Activated T-helper 1 cell treated with anti-CD3 and anti-CD28 coated beads, Interleukin-2, amount 50 U/mL, for 16 hours (primary cell): ENCODE data around the gene LMNA.

Experiments
- DNase-seq, 2 donors: peaks; one replicate each; pipeline ENCODE4 v3.0.0-alpha.2; 2020; ENCODE audit warnings: low read depth in 1 of 2, low spot score in 1 of 2

LMNA gene

DNA sequence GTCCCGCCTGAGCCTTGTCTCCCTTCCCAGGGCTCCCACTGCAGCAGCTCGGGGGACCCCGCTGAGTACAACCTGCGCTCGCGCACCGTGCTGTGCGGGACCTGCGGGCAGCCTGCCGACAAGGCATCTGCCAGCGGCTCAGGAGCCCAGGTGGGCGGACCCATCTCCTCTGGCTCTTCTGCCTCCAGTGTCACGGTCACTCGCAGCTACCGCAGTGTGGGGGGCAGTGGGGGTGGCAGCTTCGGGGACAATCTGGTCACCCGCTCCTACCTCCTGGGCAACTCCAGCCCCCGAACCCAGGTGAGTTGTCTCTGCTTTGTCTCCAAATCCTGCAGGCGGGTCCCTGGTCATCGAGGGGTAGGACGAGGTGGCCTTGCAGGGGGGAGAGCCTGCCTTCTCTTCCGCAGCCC, 24.0 kb downstream of the LMNA start:
- DNase-seq, result no peak

DNA sequence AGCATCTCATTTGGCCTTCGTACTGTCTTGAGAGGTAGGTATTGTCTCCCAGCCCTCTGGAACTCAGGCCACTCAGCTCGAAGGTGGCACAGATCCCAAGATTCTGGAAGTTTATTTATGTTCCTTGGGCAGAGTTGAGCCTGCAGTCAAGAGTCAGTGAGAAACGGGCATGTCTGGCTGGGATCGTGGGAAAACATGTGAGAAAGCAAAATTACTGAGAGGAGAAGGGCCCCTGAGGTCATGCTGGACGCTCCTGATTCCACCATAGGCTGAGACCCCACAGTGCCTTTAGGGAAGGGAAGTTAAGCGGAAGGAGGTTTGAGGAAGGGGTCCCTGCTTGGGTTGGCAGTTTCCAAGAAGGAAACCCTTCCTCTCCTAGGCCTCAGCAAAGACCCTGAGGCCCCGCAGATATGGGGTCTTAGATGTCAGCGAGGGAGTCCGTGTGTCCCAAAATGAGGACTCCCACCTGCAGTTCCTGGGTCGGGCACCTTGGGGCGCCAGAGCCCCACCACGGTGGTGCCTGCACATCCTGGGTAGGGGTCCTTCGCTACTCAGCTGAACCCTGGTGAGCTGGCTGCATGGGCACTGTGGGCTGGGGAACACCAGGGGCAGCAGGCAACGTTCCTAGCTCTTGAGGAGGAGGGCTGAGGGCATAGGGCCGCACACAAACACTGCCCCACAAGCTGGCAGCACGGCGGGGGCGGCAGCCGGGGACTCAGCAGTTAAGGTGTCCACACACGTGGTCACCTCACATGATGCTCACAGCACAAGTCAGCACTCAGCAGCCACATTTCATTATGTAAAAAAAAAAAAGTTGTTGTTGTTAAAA, 26.6 kb downstream of the LMNA start:
- DNase-seq, result no peak

DNA sequence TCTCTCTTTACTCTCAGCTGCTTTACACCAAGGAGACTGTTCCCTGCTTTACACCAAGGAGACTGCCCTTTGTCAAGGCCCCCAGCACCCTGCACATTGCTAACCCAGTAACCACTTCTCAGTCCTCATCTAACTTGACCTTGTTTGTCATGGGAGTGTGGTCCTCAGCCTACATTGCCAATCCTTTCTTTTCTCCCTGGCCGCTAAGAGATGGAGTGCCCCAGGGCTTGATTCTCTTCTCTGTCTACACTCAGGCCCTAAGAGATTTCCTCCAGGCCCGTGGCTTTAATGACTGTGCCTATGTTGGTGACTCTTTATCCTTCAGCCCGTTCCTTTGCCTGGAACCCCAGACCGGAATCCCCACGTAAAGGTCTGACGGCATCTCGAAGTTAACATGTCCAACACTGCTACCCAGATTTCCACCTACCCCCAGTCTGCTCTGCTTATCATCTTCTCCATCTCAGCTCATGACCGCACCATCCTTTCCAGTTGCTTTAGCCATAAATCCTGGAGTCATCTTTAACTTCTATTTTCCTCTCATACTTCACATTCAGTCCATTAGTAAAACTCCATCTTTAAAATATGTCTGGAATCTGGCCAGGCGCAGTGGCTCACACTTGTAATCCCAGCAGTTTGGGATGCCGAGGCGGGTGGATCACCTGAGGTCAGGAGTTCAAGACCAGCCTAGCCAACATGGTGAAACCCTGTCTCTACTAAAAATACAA, 29.4 kb downstream of the LMNA start:
- no peak for DNase-seq

DNA sequence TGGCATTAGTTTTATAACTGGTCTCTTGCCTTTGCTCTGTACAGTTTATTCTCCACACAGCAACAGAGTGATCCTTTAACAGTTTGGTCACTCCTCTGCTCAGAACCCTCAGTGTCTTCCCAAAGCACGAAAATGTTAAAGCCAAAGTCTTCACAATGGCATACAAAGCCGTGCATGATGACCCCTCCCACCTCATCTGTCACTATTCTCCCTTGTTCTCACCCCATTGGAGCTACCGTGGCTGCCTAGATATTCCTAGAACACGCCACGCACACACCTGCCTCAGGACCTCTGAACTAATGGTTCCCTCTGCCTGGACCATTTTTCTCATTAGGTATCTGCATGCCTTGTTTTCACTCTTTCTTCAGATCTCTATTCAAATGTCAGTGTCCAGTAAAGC, 30.2 kb downstream of the LMNA start:
- no peak for DNase-seq

DNA sequence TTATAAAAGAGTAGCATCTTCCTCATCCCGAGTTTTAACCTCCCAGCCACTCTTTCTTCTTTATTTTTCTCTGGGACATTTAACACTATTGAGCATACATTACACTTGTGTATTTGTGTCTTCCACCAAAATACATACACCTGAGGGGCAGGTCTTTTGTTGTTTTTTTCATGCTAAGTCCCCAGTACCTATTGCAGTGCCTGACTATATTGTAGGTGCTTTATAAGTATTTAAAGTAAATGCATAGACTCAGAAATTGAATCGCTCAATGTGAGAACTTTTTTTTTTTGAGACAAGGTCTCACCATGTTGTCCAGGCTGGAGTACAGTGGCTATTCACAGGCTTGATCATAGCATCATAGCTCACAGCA, 31.1 kb downstream of the LMNA start:
- DNase-seq, result no peak

DNA sequence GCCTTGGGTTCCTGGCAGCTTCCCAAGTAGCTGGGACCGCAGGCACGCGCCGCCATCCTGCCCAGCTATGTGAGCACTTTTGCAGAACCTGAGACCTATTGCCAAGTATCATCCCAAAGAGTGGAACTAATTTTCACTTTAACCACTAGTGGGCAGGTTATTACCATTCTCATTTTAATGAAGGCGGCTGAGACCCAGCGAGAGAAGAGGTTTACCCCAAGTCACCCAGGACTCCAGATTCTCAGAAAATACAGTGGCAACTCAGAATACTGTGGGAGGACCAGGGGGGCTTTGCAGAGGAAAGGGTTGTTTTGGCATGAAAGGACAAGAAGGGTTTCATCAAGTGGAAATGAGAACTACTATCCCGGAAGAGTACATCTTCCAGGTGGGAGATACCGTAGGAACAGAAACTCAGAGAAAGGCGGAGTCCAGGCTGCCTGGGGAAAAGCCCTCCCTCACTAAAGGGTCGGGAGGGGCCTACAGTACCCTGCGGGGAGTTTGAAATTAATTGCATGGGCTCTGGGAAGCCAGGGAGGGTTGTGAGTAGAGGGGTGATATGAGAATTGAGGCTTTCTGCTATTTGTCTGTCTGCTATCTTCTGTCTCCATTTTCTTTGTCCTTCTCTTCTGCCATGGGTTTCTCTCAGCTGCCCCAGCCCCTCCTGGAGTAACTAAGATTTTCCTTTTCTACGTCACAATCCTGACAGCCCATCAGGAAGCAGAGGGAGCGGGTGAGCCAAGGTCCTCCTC, 31.7 kb downstream of the LMNA start:
- DNase-seq, result no peak

DNA sequence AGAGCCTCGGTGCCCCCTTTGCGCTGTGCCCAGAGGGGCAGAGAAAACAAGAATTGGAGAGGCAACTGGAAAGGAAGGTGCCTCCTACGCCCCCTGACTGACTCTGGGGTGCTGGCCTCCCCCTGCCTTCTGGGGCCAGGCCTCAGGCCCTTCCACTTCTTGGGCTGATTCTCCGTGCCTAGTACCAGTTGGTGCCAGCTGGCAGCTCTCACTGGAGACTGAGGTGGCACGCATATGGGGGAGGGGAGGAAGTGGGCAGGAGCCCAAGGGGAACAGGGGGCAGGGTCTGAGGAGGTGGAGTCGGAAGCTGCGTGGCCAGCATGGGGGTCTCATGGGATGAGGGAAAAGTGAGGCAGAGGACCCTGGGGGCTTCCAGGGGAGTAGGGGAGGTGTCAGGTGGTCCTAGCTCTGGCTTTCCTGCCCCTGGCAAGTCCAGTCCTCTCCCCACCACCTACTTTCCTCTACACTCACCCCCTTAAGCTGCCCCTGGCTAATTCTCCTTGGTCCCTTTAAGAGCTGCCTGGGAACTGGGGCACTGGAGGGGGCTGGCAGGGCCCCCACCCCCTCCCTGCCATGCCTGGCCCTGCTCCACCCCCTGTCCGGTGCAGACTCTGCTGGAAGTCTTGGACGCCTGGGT, 32.4 kb downstream of the LMNA start:
- DNase-seq, result no peak

DNA sequence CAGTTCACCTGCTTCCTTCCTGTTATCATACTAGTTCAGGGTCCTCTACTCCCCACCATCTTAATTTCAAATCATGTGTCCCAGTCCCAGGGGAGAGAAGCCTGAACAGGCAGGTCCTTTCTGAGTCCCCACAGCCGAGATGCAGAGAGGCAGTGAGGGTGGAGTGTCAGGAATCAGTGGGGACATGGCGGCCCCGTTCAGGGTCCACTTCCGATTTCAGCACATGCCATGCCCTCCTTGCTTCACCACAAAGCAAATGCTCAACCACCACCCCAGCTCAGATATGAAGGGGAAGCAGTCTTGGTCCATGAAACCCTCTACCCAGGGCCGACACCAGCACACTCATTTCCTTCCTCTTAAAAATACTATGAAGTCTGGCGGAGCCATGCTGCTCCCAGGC, 33.7 kb downstream of the LMNA start:
- DNase-seq, result no peak

DNA sequence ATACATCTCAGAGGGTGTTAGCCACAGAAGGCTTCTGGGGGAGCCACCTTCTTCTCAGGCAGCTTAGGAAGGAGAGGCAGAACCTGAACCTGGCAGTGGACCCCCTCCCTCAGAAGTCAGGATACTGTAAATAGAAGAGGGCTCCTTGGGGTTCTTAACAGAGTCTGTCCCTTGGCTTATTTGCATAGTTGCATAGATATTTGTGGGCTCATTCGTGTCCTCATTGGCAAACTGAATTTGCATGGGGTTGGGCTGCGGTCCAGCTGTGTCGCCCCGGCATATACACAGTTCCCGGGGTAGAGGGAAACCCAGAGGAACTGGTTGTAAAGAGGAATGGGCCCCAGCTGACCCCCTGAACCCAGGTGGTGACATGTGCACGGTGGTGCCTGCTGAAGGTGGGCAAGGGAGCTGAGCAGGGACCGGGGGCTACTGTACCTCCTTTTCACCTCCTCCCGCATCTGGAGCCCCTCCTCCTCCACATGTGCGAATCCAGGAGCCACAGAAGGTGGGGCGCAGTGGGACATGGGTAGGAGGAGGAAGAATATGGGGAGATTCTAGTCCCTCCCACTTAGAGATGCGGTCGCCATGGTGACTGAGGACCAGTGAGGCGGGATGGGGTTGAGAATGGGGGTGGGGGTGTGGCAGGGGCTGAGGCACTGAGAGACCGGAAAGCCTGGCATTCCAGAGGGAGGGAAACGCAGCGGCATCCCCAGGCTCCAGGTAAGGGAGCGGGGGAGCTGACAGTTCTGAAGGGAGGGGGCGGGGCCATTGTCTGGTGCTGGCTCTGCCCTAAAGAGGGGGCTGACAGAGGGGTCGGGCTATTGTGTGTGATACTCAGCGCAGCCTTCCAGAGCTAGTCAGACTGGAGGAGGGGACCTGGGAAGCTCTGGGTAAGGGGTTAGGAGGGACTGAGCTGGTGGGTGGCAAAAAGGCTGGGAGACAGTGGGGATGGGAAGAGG, 35.1 kb downstream of the LMNA start:
- DNase-seq, result no peak

DNA sequence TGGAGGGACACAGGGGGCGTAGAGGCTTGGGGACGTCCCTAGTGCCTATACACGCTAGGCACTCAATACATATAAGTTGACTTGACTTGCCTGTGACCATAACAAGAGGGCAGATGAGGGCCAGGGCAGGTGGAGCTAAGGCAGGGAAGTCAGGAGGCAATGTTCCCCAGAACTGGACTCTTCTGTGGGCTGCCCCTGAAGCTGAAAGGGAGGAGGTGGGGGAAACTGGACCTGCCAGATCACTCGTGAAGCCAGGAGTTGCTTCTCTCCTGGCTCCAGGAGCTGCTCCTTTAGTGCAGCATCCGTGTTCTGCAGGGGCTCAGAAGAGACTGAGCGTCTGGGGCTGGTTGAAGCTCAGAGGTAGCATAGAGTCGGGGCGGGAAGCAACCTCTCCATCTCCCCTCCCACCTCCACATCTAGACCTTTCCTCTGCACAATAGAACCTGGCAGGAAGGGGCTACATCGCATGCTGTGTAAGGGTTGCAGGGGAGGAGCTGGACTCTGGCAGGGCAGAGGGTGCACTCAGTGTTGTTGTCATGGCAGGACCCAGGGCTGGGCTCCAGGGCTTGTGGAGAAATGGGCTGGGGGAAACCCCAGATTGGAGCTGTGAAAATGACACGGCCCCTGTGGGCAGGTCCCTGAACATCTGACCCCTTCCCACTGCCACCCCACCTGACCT, 36.0 kb downstream of the LMNA start:
- DNase-seq, result no peak

DNA sequence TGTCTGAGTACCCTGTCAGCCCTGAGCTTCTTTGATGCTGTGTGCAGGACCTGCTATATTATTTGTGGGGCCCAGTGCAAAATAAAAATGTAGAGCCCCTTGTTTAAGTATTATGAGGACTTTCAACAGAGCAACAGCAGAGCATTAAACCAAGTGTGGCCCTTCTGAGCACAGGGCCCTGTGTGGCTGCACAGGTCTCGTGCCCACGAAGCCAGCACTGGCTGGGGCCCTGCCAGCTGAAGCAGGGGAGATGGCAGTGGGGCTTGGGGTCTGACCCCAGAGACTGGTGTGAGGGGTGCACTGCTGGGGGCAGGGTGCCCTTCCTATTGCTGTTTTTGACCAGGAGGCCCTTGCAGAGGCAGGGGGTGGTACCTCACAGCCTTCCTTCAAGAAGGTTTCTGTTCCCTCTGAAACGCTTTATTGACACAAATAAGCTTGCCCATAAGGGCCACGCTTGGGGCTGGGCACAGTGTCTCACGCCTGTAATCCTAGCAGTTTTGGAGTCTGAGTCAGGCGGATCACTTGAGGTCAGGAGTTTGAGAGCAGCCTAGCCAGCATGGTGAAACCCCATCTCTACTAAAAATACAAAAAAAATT, 36.7 kb downstream of the LMNA start:
- DNase-seq, result no peak

DNA sequence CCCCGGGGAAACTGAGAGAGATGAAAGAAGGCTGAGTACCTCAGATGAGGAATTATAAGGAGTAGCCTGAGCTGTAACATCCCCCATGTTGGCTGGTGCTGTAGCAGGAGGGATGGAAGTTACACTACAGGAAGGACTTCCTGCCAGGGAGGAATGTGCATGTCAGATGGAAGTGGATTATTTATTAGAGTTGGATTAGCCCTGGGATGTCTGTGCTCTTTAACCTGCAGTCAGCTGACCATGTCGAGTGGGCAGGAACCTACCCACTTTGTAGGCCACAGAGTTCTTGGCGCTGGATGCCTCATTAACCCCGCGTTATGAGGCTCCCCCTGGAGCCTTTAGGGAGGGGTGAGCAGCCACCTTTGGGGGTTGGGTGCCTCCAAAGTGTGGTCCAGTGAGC, 38.1 kb downstream of the LMNA start:
- DNase-seq, result no peak

DNA sequence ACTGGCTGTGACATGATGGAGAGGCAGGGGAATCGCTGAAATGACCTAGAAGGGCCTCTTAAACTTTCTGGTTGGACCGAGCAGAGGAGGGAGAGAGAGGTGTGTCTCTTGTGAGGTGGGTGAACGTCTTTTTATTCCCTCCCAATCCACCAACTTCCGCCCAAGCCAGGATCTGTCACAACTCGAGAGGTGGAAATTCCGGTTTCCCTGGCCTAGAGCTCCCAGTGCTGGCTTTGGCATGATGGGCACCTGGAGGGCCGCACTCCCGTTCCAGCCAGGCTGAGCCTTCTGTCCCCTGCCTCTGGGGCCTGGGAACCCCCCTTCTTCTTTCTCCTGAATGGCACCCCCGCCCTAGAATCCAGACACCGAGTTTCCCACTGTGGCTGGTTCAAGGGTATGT, 38.9 kb downstream of the LMNA start, which contains the start of gene SEMA4A:
Gene SEMA4A (plus strand): TSS at position 224 of the 400 bp plus-strand sequence. CDS start 994 bp downstream, outside the sequence.
- no peak for DNase-seq

DNA sequence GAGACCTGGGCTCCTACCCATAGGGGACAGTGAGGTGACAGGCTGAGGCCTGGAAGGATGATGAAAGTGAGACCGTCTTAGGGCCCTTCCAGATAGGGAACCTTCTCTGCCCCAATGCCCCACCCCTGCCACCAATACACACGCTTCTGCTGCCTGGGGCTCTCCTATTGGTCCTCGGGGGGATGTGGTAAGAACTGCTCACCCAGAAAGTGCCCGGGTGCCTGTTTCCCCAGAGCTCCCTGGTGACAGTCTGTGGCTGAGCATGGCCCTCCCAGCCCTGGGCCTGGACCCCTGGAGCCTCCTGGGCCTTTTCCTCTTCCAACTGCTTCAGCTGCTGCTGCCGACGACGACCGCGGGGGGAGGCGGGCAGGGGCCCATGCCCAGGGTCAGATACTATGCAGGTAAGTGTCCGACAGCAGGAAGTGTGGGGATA, 39.8 kb downstream of the LMNA start:
- DNase-seq, result no peak

DNA sequence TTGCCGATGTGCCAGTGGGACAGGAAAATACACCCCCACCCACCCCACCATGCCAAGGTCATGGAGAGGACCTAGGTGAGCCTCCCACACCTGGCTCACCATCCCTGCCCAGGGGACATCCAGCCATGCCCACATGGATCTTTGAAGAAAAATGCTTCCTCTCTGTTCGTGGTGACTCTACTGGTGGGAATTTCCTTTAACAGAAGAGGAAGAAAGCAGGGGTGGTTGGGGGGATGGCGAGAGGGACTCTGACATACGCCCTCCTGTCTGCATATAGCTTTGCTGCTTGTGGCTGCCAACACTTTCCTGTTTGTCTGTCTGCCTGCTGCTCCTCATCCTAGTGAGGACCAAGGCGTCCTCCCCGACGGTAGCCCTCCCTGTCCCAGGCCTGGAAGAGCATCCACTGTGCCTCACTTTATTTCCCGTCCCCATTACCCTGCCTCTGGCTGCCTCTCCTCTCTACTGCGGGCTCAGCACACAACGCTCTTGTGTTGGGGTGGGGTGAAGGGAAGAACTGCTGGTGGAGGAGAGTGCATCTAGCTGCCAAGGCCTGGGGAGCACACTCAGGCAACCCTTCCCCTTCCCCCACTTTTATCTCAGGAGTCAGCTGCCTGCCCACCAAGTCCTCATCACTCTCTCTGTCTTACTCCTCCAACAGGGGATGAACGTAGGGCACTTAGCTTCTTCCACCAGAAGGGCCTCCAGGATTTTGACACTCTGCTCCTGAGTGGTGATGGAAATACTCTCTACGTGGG, 41.4 kb downstream of the LMNA start:
- DNase-seq, result no peak

DNA sequence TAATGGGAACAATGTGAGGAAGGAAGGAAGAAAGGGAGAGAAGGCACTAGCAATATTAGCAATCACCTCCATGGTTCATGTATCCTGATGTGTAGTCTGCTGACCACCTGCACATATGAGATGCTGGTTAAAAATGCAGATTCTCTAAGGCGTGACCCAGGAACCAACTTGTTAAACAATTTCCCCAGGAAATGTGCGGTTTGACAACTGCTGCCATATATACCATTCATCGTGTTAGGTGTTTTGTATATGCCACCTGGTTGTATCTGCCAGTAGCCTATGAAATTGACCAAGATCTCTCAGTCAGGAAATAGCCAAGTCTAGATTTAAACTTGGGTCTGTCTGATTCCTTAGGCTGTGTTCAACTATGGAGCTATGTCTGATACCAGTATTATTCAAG, 43.0 kb downstream of the LMNA start:
- no peak for DNase-seq

DNA sequence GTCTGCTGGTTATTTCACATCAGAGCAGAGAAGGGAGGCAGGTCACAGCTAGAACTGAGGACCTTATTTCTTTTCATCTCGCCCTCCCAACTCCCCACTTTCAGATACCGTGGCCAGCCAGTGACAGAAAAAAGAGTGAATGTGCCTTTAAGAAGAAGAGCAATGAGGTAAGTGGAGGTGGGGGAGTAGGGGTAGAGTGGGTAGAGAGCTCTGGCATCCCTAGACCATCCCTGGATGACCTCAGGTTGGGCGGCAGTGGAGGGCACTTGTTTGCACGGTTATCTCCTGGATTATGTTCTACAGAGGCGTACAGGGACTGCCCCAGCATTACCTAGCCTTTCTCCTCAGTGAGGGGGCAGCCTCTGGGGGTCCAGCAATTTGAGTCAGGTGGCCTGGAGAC, 43.5 kb downstream of the LMNA start:
- DNase-seq, result no peak

DNA sequence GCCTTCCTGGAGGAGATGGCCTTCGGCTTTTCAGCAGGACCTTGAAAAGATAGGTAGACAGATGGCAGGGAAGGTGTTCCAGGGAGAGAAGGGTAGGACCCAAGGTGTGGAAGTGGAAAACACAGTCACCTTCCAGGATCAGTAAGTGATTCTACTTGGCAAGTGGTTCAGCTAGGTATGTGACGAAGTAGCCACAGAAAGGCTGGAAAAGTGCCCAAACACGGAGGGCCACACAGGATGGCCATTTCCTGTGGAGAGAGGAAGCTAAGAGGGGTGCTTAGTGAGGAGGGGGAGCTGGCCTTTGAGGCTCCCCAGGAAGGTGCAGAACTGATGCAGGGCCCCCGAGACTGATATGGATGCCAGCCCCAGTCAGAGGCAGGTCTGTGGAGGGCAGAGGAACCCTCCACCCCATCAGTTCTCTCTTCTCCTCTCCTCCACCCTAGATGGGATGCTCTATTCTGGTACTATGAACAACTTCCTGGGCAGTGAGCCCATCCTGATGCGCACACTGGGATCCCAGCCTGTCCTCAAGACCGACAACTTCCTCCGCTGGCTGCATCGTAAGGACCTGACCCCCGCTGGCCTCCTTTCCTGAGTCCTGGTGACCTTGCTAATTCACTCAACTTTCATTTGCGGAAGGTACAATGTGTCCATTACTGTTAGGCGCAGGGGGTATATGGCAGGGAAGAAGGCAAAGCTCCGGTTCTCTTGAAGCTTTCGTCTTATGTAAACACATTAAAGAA, 45.7 kb downstream of the LMNA start:
- DNase-seq, result no peak
